Erythroblast (primary cell): ENCODE measurements around the gene TRAM1L1.

ENCODE experiments used
- GATA1 ChIP-seq: IDR thresholded peaks from 2 replicates; pipeline ENCODE4 v1.6.1; 2011; ENCODE audit warnings: low read depth, mild to moderate bottlenecking, control low read depth, low read length, moderate library complexity
- POLR2A ChIP-seq: IDR thresholded peaks from 2 replicates; pipeline ENCODE4 v1.6.1; 2011; ENCODE audit warnings: mild to moderate bottlenecking, low read length

- TF ChIP-seq POLR2A = no peak
- no peak for TF ChIP-seq GATA1
Observed at GRCh38 chr4:117093571-117093970, 8.2 kb upstream of the TRAM1L1 start.
